ENCODE measurements around the gene NUCKS1.

GRCh38 chr1:205767248-205767647 lies 17.3 kb upstream of the NUCKS1 start:
- TF ChIP-seq PPARA (CRISPR knock-in tag; IDR thresholded peaks at IDR 0.05; ENCODE audit: borderline replicate concordance) (no peak), TSHZ2 (CRISPR knock-in tag; IDR thresholded peaks at IDR 0.05) (no peak), OSR1 (CRISPR knock-in tag; IDR thresholded peaks at IDR 0.05) (no peak), TOX (CRISPR knock-in tag; IDR thresholded peaks at IDR 0.05; ENCODE audit: borderline replicate concordance) (no peak), ARNTL (CRISPR knock-in tag; IDR thresholded peaks at IDR 0.05; ENCODE audit: borderline replicate concordance, low read depth) (no peak), RARB (CRISPR knock-in tag; IDR thresholded peaks at IDR 0.05) (no peak)
